ENCODE results near the gene AMPD2. TPM values are rescaled to one million over a fixed set of nuclear protein-coding genes. Genes with fewer than 3 reads are reported as not detected.

The AMPD2 gene
- total and polyA plus RNA-seq, 9 of the 15 experiments (the other 6 are each of a cell fraction or from before 2014, with no cell fraction given) = 2.0 to 77.7 (median 28.2) TPM

DNA sequence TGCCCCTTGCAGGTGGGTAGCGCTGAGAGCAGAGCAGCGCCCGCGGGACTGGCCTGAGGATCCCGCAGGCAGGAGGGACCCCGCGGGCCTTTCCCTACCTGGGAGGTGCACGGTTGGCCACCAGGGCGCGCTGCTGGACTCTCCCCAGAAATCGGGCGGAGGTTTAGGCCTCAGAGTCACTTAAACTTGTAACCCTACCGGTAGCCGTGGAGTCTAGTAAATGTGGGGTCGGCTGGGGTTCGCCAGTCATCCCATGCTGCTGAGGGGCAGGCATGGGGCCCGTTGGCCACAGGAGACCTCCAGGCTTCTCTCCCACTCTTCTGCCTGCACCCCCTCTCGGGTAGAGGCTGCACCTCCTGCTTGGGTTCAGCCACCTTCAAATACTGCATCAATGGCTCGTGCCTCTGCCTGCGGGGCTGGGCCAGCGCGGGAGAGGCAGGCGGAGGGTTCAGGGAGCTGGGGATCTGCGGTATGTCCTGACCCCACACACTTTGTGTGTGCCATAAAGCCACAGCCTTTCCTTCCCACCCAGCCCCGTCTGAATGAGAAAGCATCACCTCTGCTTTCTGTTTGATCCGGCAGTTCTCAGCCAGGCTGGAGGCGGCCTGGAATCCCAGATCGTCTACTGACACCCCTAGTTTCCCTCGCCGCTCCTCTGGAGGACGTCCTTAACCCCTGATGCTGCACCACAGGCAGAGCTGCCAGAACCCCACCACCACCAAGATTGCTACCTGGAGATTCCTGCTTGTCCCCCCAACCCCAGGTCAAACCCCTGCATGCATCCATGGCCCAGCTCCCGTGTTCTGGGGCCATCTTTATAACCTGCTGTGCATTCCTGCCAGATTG is 24.0 kb downstream of the AMPD2 start:
- in situ Hi-C loops (cut with MboI) = loop anchor here (5.0 to 10.0 kb wide), 3 partner anchors 129 to 371 kb away; no protein-coding TSS in a partner anchor
- CTCF ChIA-PET (ENCODE audit: low intra/inter-chr PET ratio) = interaction anchor here (1.0 to 6.9 kb wide), 6 partner anchors 60 to 414 kb away, joined by 4 to 77 read pairs (median 6); partner anchors contain the start of gene AHCYL1
- Histone ChIP-seq H4K20me1 (replicated peaks; ENCODE audit: control insufficient read depth, insufficient read depth, low read length) (no peaks in the 10 kb centered on the region), H3K36me3 (ENCODE audit: control insufficient read depth, insufficient read depth, low read length) (no peaks in the 10 kb centered on the region), H3K9me1 (ENCODE audit: control insufficient read depth, insufficient read depth, low read length) (no peaks in the 10 kb centered on the region), H3K4me1 (replicated peaks in 1 of 2; ENCODE audit: control insufficient read depth in 2 of 2, insufficient read depth in 2 of 2, low read length in 2 of 2) (peaks cover 26 to 46% of the 10 kb centered on the region in 2 experiments), H3K4me2 (ENCODE audit: insufficient read depth, low read length) (peak overlapping the region; percentile 33; the same call in 1 of the 2 replicates), H3K9me3 (replicated peaks; ENCODE audit: control insufficient read depth, insufficient read depth, low read depth, low read length) (no peaks in the 10 kb centered on the region; the same call in 1 of the 2 replicates), H2AFZ (ENCODE audit: low read depth, low read length) (peak overlapping the region; percentile 84), H3K9ac (ENCODE audit: insufficient read depth in 1 of 2, low read depth in 2 of 2, low read length in 2 of 2) (peak overlapping the region in 1 of 2 experiments; percentile 87; a peak in 2 of 4 replicates), H3K27me3 (ENCODE audit: control insufficient read depth in 2 of 2, insufficient read depth in 2 of 2, low read length in 2 of 2) (no peaks in the 10 kb centered on the region; a peak in 1 of 5 replicates), H3K79me2 (ENCODE audit: control insufficient read depth, insufficient read depth, low read length) (no peaks in the 10 kb centered on the region), H3K27ac (ENCODE audit: extremely low read depth, low read depth, low read length) (no peak overlapping the region), H3K4me3 (no peak overlapping the region)
- ATAC-seq (peak; percentile 97), DNase-seq (ENCODE audit: extremely low read depth in 1 of 4, low spot score in 3 of 4) (peak; percentile 84 to 91 (median 86)), FAIRE-seq (peak; percentile 86)
- WGBS (ENCODE audit: insufficient coverage, low coverage, missing lambda C conversion rate) = 26% methylated on average over 32 of the region's 32 CpGs
- no TSS peak for BruUV-seq (replicated peaks)
- POLR2A ChIA-PET = interaction anchor here (1.1 kb wide), 1 partner anchor 12 kb away, joined by 3 read pairs; the partner anchor contains the start of gene GSTM4
- intact Hi-C loops (cut with micrococcal nuclease) = loop anchor here (1.0 to 10.0 kb wide), 5 partner anchors 8 to 471 kb away; partner anchors contain the start of gene UBL4B
- TF ChIP-seq SRSF3 (IDR thresholded peaks at IDR 0.05; ENCODE audit: insufficient read depth, low read length) (no peak), HDAC6 (IDR thresholded peaks at IDR 0.05; ENCODE audit: low read depth, low read length) (no peak), ESRRA (IDR thresholded peaks at IDR 0.05; ENCODE audit: borderline replicate concordance, low read depth) (no peak), KLF16 (IDR thresholded peaks at IDR 0.05) (peak; percentile 21; the same call in 1 of the 2 replicates), SIRT6 (IDR thresholded peaks at IDR 0.05; ENCODE audit: low read depth, low read length) (no peak), ELF2 (CRISPR knock-in tag; IDR thresholded peaks at IDR 0.05) (no peak)
- TF ChIP-seq, protein P1, sequence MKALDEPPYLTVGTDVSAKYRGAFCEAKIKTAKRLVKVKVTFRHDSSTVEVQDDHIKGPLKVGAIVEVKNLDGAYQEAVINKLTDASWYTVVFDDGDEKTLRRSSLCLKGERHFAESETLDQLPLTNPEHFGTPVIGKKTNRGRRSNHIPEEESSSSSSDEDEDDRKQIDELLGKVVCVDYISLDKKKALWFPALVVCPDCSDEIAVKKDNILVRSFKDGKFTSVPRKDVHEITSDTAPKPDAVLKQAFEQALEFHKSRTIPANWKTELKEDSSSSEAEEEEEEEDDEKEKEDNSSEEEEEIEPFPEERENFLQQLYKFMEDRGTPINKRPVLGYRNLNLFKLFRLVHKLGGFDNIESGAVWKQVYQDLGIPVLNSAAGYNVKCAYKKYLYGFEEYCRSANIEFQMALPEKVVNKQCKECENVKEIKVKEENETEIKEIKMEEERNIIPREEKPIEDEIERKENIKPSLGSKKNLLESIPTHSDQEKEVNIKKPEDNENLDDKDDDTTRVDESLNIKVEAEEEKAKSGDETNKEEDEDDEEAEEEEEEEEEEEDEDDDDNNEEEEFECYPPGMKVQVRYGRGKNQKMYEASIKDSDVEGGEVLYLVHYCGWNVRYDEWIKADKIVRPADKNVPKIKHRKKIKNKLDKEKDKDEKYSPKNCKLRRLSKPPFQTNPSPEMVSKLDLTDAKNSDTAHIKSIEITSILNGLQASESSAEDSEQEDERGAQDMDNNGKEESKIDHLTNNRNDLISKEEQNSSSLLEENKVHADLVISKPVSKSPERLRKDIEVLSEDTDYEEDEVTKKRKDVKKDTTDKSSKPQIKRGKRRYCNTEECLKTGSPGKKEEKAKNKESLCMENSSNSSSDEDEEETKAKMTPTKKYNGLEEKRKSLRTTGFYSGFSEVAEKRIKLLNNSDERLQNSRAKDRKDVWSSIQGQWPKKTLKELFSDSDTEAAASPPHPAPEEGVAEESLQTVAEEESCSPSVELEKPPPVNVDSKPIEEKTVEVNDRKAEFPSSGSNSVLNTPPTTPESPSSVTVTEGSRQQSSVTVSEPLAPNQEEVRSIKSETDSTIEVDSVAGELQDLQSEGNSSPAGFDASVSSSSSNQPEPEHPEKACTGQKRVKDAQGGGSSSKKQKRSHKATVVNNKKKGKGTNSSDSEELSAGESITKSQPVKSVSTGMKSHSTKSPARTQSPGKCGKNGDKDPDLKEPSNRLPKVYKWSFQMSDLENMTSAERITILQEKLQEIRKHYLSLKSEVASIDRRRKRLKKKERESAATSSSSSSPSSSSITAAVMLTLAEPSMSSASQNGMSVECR (CRISPR knock-in tag; IDR thresholded peaks at IDR 0.05) = peak; percentile 49; the same call in 1 of the 2 replicates
- TF ChIP-seq, protein P2, sequence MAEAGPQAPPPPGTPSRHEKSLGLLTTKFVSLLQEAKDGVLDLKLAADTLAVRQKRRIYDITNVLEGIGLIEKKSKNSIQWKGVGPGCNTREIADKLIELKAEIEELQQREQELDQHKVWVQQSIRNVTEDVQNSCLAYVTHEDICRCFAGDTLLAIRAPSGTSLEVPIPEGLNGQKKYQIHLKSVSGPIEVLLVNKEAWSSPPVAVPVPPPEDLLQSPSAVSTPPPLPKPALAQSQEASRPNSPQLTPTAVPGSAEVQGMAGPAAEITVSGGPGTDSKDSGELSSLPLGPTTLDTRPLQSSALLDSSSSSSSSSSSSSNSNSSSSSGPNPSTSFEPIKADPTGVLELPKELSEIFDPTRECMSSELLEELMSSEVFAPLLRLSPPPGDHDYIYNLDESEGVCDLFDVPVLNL (CRISPR knock-in tag; IDR thresholded peaks at IDR 0.05; ENCODE audit: low read depth) = peak; percentile 60; the same call in 1 of the 2 replicates
- TF ChIP-seq, protein P3, sequence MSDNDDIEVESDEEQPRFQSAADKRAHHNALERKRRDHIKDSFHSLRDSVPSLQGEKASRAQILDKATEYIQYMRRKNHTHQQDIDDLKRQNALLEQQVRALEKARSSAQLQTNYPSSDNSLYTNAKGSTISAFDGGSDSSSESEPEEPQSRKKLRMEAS (CRISPR knock-in tag; IDR thresholded peaks at IDR 0.05) = no peak
- TF ChIP-seq, protein P4, sequence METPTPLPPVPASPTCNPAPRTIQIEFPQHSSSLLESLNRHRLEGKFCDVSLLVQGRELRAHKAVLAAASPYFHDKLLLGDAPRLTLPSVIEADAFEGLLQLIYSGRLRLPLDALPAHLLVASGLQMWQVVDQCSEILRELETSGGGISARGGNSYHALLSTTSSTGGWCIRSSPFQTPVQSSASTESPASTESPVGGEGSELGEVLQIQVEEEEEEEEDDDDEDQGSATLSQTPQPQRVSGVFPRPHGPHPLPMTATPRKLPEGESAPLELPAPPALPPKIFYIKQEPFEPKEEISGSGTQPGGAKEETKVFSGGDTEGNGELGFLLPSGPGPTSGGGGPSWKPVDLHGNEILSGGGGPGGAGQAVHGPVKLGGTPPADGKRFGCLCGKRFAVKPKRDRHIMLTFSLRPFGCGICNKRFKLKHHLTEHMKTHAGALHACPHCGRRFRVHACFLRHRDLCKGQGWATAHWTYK (CRISPR knock-in tag; IDR thresholded peaks at IDR 0.05) = 0 out of 2 replicates have a peak, but pooled peaks have one; percentile 23
